Fibroblast of lung (primary cell): Measurements from ENCODE around the gene RASGEF1B. TPM values are rescaled to one million over a fixed set of nuclear protein-coding genes. Genes with fewer than 3 reads are reported as not detected.
"Not testable (repeated sequence)": the region's sequence is repeated elsewhere in the genome, so short reads cannot be mapped to it uniquely, and the experiment has no call there.

Experiments
- DNase-seq, 2 donors: peaks; one replicate each; pipeline versions ENCODE4 v3.0.0 to v3.0.0-alpha.2; 2010; ENCODE audit warnings: low read depth in 2 of 2
- H2AFZ ChIP-seq: 2 replicates; pipeline ENCODE4 v1.5.1; 2012; ENCODE audit warnings: low read length, control low read depth, inconsistent platforms
- H3K27ac ChIP-seq: 2 replicates; pipeline ENCODE4 v1.5.1; 2011; ENCODE audit warnings: low read length, control low read depth; ENCODE audit not compliant: insufficient read depth
- H3K27me3 ChIP-seq: 2 replicates; pipeline ENCODE4 v1.5.1; 2011; ENCODE audit warnings: mild to moderate bottlenecking, low read length; ENCODE audit not compliant: control insufficient read depth, insufficient read depth
- H3K36me3 ChIP-seq: 2 replicates; pipeline ENCODE4 v1.5.1; 2011; ENCODE audit warnings: low read length; ENCODE audit not compliant: control insufficient read depth, insufficient read depth
- H3K4me1 ChIP-seq: 2 replicates; pipeline ENCODE4 v1.5.1; 2011; ENCODE audit warnings: low read length; ENCODE audit not compliant: control insufficient read depth, insufficient read depth; ENCODE audit errors: extremely low read depth
- H3K4me2 ChIP-seq: 2 replicates; pipeline ENCODE4 v1.5.1; 2011; ENCODE audit warnings: low read length, control low read depth; ENCODE audit not compliant: insufficient read depth; ENCODE audit errors: extremely low read depth
- H3K4me3 ChIP-seq, 4 experiments: fragments of 200-600 bp in 1 of 4; sonication (generic) in 1 of 4; replicated peaks in 1 of 4; 2 replicates each; pipeline ENCODE4 v1.5.1; 2011 to 2016; ENCODE audit warnings: low read length in 4 of 4, low read depth in 3 of 4, mild to moderate bottlenecking in 3 of 4, control low read depth in 2 of 4, inconsistent platforms in 1 of 4, mixed read lengths in 1 of 4; ENCODE audit not compliant: insufficient read depth in 1 of 4; ENCODE audit errors: control extremely low read depth in 1 of 4
- H3K79me2 ChIP-seq: 2 replicates; pipeline ENCODE4 v1.5.1; 2012; ENCODE audit warnings: mild to moderate bottlenecking, low read length, inconsistent platforms; ENCODE audit not compliant: control insufficient read depth, insufficient read depth
- H3K9ac ChIP-seq: 2 replicates; pipeline ENCODE4 v1.5.1; 2011; ENCODE audit warnings: mild to moderate bottlenecking, low read length, control low read depth; ENCODE audit not compliant: insufficient read depth
- H3K9me3 ChIP-seq: 2 replicates; pipeline ENCODE4 v1.5.1; 2012; ENCODE audit warnings: low read depth, low read length; ENCODE audit not compliant: control insufficient read depth, insufficient read depth
- H4K20me1 ChIP-seq: 2 replicates; pipeline ENCODE4 v1.5.1; 2011; ENCODE audit warnings: low read length; ENCODE audit not compliant: control insufficient read depth, insufficient read depth; ENCODE audit errors: extremely low read depth
- EZH2 ChIP-seq: IDR thresholded peaks from 2 replicates; pipeline ENCODE4 v1.5.1; 2012; ENCODE audit warnings: low read length, control low read depth, mild to moderate bottlenecking; ENCODE audit errors: missing control alignments
- polyA plus RNA-seq, 2 donors: library from polyadenylated mRNA; depleted of rRNA in 1 of 2; stranded (reverse) in 1 of 2; unstranded in 1 of 2; fragments of >200 nt; gene quantifications; 2 replicates each; pipeline ENCODE4 v1.2.1, GENCODE V29; 2011 to 2012; ENCODE audit warnings: missing spikeins in 1 of 2
- total RNA-seq: library from RNA; depleted of rRNA; stranded (reverse); fragments of >200 nt; gene quantifications from 2 replicates; pipeline ENCODE4 v1.2.1, GENCODE V29; 2014
- TF ChIP-seq, protein P1 (sequence below), 2 donors: IDR thresholded peaks in 1 of 2; conservative IDR thresholded peaks in 1 of 2; 1 replicate in 1 of 2; 2 replicates in 1 of 2; pipeline ENCODE4 v1.5.1; 2011 to 2012; ENCODE audit warnings: low read length in 2 of 2, control low read depth in 1 of 2, inconsistent platforms in 1 of 2, low read depth in 1 of 2, mild to moderate bottlenecking in 1 of 2

RASGEF1B gene
- total and polyA plus RNA-seq, 2 donors (not counting 1 experiment from before 2014, with no cell fraction given): 0.02 to 0.33 TPM

DNA sequence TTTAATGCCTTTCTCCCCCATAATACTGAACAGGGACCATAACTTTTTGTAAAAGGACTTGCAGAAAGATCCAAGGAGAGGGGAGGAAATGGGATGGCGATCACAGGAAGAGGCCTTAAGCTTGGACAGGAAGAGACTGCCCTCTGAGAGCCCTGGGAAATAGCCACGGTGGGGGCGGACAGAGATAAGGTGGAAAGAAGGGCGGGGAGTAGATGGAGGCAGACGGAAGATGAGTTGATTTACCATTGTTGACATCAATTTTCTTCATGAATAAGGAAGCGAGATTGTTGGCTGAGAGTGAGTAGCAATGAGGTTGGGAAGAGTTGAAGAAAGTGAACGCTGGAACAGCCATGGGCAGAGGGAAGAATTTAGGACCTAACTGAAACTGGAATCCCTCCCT is 63.4 kb downstream of the RASGEF1B start:
- no peak overlapping the region for H3K27ac ChIP-seq
- TF ChIP-seq EZH2: no peak
- TF ChIP-seq, protein P1, sequence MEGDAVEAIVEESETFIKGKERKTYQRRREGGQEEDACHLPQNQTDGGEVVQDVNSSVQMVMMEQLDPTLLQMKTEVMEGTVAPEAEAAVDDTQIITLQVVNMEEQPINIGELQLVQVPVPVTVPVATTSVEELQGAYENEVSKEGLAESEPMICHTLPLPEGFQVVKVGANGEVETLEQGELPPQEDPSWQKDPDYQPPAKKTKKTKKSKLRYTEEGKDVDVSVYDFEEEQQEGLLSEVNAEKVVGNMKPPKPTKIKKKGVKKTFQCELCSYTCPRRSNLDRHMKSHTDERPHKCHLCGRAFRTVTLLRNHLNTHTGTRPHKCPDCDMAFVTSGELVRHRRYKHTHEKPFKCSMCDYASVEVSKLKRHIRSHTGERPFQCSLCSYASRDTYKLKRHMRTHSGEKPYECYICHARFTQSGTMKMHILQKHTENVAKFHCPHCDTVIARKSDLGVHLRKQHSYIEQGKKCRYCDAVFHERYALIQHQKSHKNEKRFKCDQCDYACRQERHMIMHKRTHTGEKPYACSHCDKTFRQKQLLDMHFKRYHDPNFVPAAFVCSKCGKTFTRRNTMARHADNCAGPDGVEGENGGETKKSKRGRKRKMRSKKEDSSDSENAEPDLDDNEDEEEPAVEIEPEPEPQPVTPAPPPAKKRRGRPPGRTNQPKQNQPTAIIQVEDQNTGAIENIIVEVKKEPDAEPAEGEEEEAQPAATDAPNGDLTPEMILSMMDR (conservative IDR thresholded peaks at IDR 0.05 in 1 of 2, IDR thresholded peaks at IDR 0.05 in 1 of 2; ENCODE audit: low read depth in 1 of 2, low read length in 2 of 2): no peak
- no peak overlapping the region for H3K9ac ChIP-seq
- H3K9me3 ChIP-seq: no peaks in the 10 kb centered on the region
- DNase-seq: no peak
- H3K36me3 ChIP-seq: no peaks in the 10 kb centered on the region
- H3K4me2 ChIP-seq: no peak overlapping the region
- no peaks in the 10 kb centered on the region for H3K27me3 ChIP-seq
- H2AFZ ChIP-seq: no peak overlapping the region
- H4K20me1 ChIP-seq: no peaks in the 10 kb centered on the region
- H3K4me1 ChIP-seq: no peaks in the 10 kb centered on the region
- H3K4me3 ChIP-seq: no peak overlapping the region
- no peaks in the 10 kb centered on the region for H3K79me2 ChIP-seq

DNA sequence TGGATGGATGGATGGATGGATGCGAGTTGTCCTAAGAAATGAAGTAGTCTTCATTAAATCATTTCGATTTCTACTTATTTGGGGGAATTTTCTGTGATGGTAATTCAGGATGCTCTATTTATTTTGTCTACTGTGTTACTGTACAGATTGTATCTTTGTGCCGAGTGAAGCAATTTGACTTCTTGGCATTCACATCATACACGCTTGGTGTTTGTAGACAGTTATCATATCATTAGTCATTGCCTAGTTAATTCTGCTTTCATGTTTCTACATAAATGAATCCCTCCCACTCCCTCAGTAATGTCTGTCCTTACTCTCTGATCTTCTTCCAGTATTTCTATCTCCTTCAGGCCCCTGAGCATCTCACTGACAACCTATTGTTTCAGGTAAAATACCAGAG is 64.0 kb downstream of the RASGEF1B start:
- Histone ChIP-seq H4K20me1 (no peaks in the 10 kb centered on the region), H3K27ac (no peak overlapping the region), H3K4me2 (no peak overlapping the region), H2AFZ (no peak overlapping the region), H3K9me3 (no peaks in the 10 kb centered on the region), H3K27me3 (no peaks in the 10 kb centered on the region), H3K9ac (no peak overlapping the region), H3K4me3 (no peak overlapping the region), H3K36me3 (no peaks in the 10 kb centered on the region), H3K4me1 (no peaks in the 10 kb centered on the region), H3K79me2 (no peaks in the 10 kb centered on the region)
- TF ChIP-seq, protein P1 (conservative IDR thresholded peaks at IDR 0.05 in 1 of 2, IDR thresholded peaks at IDR 0.05 in 1 of 2; ENCODE audit: low read depth in 1 of 2, low read length in 2 of 2): no peak
- TF ChIP-seq EZH2: no peak
- no peak for DNase-seq

DNA sequence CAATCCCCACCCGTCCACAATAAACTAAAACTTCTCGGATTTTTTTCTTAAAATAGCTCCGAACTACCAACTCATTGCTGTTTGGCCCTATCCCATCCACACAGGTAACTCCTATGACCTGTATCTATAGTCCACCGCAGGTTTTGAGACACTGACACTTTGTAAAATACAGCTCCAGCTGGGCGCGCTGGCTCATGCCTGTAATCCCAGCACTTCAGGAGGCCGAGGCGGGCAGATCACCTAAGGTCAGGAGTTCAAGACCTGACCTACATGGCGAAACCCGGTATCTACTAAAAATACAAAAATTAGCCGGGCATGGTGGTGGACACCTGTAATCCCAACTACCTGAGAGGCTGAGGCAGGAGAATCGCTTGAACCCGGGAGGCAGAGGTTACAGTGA is 65.2 kb downstream of the RASGEF1B start:
- not testable (repeated sequence) for H3K36me3 ChIP-seq, DNase-seq, H3K9ac ChIP-seq, H3K9me3 ChIP-seq, H3K4me1 ChIP-seq, H2AFZ ChIP-seq, H4K20me1 ChIP-seq, H3K27me3 ChIP-seq, H3K4me2 ChIP-seq, H3K27ac ChIP-seq, H3K4me3 ChIP-seq, H3K79me2 ChIP-seq
